NCI-H774 (cell line): ENCODE results near the gene STK24.

Experiments used
- DNase-seq: peaks from one replicate; lab custom pipeline; 2025; lab: John Stamatoyannopoulos, UW

Gene STK24

DNA sequence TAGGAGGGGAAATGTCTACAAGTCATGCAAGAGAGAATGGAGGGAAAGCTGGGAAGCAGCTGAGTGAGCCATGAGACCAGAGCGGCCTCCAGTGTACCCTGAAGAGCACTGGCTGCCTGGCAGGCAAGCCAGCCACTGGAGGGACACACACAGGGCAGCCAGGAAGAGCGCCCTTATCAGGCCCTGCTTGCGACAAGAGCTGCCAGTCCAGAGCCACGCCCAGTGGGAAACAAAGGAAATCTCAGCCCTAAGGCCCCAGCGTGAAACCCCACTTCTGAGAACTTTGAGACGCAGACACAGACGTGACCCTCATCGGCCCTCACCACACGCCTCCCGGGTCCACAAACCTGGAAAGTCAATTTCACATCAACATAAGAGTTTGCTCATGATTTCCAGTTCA, 105.0 kb downstream of the STK24 start:
- DNase-seq: no peak

GRCh38 chr13:98470920-98471319, 106.0 kb downstream of the STK24 start:
- no peak for DNase-seq

DNA sequence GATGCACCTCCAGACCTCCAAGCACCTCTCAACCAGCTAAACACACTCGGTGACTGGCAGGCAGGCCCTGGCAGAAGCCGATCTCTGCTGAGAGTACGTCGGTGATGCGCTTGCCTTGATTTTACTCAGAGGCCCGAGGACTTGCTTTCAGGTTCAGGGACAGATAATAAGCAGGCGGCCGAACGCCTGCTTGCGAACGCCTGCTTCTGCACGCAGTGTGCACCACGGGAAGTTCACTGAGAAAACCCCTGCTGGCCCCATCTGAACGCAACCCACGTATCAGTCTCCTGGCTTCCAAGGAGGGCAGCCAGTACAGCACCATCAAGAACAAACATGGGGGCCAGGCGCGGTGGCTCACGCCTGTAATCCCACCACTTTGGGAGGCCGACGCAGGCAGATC, 108.0 kb downstream of the STK24 start:
- DNase-seq: no peak

- no peak for DNase-seq
Measured at GRCh38 chr13:98468361-98468760, 108.5 kb downstream of the STK24 start.

DNA sequence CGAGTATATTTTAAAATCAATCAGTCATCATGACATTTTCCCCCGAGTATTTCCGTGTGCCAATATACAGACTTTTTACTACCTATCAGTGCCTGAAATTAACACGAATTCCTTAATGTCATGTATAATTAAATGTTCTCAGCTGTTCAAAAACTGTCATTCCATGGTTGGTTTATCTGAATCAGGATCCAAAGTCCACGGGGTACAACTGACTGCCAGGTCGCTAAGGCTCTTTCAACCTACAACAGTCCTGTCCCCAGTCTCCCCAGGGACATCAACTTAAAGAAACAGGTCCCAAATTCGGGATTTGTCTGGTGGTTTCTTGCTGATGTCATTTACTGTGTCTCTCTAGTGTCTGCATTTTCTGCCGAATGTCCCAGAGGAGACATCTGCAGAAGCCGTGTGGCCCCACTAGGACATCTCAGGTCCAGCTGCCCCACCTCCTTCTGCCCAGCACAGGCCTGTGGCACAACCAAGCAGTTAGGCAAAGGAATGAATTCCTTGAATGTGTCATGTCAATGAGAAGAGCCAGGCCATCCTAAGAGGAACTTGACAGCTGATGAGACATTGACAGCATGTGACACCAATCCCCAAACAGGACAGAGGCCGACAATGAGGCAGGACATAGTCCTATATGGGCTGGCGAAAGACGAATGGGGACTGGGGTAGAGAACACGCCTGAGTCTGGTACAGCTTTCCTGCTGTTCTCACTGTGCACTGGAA, 109.5 kb downstream of the STK24 start:
- no peak for DNase-seq

DNA sequence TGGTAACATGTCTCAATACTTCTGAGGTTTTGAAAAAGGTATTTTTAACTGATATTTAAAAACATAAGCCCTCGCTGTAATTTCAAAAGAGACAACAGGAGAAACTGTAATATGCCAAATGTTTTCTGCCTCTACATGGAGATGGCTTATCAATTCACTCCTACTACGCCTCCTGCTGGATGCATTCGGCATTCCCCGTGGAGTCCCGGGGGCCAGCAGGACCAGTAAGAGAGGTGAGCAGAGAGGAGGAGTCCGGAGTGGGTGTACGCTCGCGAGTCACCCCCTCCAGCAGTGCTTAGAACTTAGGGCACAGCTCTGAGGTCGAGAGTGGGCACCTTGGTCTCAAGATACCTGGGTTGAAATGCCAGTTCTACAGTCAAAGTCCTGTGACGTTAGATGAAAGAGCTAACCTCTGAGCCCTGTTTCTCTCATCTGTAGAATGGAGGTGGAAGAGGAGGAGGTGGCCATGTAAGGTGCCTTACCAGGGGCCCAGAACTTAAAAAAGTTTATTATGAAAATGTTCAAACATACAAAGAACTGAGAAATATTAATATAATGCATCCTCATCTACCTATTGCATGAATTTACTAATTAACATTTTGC, 110.2 kb downstream of the STK24 start:
- no peak for DNase-seq

GRCh38 chr13:98462946-98463345, 114.0 kb downstream of the STK24 start:
- DNase-seq: no peak

GRCh38 chr13:98462241-98462882, 114.5 kb downstream of the STK24 start:
- DNase-seq: no peak

- DNase-seq: no peak
Measured at GRCh38 chr13:98461486-98462240, 115.2 kb downstream of the STK24 start.

DNA sequence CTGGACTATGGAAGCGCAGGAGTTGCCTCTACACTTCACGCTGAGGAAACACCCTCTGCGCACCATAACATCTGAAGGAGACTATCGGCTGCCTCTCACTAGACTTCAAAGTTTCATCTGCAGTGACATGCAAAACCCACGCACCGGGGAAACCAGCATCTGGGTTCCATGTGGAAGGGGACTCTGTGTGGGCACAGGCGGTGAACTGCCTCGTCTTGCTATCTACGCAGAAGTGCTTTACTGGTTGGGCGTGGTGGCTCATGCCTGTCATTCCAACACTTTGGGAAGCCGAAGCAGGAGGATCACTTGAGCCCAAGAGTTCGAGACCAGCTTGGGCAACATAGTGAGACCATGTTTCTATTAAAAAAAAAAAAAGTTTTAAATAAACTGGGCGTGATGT, 116.4 kb downstream of the STK24 start:
- no peak for DNase-seq

DNA sequence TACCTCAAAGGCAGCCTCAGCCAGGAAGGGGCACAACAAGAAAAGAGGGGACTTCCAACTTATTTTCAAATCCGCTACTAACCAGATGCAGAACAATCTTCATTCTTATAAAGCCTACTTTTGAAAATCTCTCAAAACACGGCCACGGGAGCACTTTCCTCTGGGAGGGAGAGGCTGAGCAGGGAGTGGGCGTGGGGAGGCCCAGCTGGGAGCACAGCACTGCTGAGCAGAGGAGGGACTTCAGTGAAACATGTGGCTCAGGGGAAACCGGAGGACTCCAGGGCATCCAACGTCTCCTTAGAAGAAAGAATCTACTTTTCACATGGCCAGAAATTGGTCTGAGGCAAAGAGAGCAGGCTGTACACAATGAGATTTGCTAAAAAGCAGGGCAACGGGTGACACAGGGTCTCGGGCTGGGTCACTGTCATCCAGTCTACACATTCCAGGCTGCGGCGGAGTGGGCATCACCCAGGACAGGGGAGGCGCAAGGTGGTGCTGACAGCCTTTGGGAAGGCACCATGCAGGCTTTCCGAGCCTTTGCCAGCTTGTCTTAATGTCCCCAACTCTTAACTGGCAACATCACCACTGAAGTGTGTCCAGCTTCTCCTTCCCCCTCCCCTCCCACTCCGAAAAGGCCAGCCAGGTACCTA, 117.1 kb downstream of the STK24 start:
- DNase-seq: no peak

GRCh38 chr13:98459171-98459681, 117.7 kb downstream of the STK24 start:
- no peak for DNase-seq

- DNase-seq: no peak
Measured at GRCh38 chr13:98458431-98458830, 118.5 kb downstream of the STK24 start.

GRCh38 chr13:98457053-98457452, 119.9 kb downstream of the STK24 start:
- no peak for DNase-seq

GRCh38 chr13:98456413-98456845, 120.5 kb downstream of the STK24 start:
- DNase-seq: no peak

- DNase-seq: peak; percentile 9
Measured at GRCh38 chr13:98454389-98454881, 122.5 kb downstream of the STK24 start.

DNA sequence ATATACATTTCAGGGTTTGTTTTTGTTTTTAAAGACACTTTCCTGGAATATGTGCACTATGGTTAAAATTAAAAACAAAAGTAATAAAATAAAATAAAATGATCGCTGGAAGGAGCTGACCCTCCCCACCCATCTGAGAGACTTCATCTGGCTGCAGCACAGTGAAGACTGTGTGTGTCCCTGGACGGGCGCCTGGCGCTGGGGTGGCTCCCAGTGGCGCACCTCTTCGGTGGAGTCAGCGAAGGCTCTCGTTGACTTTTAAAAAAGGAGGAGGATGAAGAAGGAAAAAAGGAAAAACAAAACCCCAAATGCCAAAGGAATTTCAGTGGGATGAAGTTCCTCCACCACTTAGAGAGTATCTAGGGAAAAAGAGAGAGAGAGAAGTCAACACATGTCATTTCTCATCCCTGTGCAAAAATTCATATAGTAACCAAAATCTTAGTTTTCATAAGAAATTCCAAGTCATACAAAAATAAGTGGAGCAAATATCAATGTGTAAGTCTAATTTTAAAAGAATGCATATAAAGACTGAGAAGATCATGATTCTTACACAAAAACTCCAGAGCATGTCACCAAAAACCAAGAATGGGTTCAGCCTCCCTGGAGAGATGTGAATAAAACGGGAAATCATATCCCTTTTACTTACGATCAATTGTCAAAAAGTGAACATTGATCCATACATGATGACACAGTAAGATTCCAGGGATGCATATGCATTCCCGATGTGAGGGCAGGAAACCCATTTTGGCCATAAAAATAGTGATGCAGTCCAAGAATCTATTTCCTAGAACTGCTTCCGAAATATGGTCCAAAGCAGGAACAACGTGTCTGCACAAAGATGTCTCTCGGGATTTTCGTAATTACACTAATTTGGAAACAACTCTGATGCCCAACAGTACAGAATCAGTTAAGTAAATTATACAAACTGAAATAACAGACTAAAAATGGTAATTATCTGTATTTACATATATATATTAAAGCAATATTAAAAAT, 123.8 kb downstream of the STK24 start:
- DNase-seq: no peak

- DNase-seq: no peak
Measured at GRCh38 chr13:98451676-98452470, 125.0 kb downstream of the STK24 start.

DNA sequence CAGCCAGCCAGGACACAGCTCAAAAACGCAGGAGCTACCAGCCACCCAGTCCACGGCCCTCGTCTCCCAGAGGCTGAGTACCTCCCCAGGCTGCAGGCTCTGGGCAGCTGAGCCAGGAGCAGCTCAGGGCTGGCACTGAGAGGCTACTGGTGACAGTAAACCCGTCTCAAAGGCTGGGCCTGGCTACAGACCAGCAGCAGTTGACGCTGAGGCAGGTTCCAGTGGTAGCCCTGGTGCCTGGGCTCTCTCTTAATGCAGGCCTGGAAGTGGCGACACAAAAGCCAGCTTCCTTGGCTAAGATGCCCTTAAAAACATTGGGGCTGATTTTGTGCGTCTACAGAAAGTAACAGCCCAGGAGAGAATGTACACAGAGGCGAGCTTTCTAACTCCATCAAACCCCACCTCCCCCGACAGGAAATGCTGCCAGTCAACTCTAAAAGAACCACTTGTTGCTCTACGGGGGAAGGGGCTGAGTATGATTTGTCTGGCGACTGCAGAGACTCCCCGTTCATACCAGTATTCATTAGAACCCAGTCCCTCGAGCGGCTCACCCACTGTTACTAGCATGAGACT, 126.3 kb downstream of the STK24 start:
- no peak for DNase-seq
